ENCODE data around the gene TOP3B.

DNA sequence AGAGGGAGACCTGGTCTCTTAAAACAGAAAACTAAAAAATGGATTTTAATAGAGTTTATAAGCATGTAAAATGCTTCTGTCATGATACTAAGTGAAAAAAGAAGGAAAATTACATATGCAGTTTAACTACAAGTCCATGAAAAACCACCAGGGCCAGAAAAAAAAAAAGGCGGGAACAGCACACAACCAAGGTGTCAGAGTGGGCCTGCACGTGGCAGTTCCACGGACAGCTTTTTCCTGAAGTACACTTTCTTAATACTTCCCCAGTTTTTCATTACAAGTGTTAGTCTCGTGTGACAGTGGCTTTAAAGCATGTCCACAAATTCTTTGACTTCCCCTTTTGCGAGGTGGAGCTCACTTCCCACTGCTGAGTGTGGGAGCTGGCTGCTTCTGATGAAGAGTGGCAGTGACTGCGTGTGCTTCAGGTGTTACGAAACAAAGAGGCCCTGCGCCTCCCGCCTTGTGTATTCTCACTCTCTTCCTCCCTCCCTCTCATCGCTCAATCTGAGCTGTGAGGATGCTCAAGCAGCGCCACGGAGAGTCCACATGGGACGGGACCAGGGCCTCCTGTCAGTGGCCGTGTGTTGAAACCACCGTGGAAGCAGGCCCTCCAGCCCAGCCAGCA lies 46.3 kb downstream of the TOP3B start:
- TF ChIP-seq, protein P1, sequence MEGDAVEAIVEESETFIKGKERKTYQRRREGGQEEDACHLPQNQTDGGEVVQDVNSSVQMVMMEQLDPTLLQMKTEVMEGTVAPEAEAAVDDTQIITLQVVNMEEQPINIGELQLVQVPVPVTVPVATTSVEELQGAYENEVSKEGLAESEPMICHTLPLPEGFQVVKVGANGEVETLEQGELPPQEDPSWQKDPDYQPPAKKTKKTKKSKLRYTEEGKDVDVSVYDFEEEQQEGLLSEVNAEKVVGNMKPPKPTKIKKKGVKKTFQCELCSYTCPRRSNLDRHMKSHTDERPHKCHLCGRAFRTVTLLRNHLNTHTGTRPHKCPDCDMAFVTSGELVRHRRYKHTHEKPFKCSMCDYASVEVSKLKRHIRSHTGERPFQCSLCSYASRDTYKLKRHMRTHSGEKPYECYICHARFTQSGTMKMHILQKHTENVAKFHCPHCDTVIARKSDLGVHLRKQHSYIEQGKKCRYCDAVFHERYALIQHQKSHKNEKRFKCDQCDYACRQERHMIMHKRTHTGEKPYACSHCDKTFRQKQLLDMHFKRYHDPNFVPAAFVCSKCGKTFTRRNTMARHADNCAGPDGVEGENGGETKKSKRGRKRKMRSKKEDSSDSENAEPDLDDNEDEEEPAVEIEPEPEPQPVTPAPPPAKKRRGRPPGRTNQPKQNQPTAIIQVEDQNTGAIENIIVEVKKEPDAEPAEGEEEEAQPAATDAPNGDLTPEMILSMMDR (IDR thresholded peaks at IDR 0.05) = no peak
- TF ChIP-seq, protein P2, sequence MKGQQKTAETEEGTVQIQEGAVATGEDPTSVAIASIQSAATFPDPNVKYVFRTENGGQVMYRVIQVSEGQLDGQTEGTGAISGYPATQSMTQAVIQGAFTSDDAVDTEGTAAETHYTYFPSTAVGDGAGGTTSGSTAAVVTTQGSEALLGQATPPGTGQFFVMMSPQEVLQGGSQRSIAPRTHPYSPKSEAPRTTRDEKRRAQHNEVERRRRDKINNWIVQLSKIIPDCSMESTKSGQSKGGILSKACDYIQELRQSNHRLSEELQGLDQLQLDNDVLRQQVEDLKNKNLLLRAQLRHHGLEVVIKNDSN (CRISPR knock-in tag; IDR thresholded peaks at IDR 0.05) = no peak
- TF ChIP-seq SMAD3 (CRISPR knock-in tag; IDR thresholded peaks at IDR 0.05; ENCODE audit: borderline replicate concordance) (no peak), ETV6 (CRISPR knock-in tag; IDR thresholded peaks at IDR 0.05) (no peak), SP1 (CRISPR knock-in tag; conservative IDR thresholded peaks at IDR 0.05) (no peak), CREB1 (CRISPR knock-in tag; IDR thresholded peaks at IDR 0.05) (no peak)
- TF ChIP-seq, protein P3, sequence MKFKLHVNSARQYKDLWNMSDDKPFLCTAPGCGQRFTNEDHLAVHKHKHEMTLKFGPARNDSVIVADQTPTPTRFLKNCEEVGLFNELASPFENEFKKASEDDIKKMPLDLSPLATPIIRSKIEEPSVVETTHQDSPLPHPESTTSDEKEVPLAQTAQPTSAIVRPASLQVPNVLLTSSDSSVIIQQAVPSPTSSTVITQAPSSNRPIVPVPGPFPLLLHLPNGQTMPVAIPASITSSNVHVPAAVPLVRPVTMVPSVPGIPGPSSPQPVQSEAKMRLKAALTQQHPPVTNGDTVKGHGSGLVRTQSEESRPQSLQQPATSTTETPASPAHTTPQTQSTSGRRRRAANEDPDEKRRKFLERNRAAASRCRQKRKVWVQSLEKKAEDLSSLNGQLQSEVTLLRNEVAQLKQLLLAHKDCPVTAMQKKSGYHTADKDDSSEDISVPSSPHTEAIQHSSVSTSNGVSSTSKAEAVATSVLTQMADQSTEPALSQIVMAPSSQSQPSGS (CRISPR knock-in tag; IDR thresholded peaks at IDR 0.05; ENCODE audit: borderline replicate concordance, low read depth) = no peak
- TF ChIP-seq, protein P4, sequence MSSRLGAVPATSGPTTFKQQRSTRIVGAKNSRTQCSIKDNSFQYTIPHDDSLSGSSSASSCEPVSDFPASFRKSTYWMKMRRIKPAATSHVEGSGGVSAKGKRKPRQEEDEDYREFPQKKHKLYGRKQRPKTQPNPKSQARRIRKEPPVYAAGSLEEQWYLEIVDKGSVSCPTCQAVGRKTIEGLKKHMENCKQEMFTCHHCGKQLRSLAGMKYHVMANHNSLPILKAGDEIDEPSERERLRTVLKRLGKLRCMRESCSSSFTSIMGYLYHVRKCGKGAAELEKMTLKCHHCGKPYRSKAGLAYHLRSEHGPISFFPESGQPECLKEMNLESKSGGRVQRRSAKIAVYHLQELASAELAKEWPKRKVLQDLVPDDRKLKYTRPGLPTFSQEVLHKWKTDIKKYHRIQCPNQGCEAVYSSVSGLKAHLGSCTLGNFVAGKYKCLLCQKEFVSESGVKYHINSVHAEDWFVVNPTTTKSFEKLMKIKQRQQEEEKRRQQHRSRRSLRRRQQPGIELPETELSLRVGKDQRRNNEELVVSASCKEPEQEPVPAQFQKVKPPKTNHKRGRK (CRISPR knock-in tag; IDR thresholded peaks at IDR 0.05; ENCODE audit: borderline replicate concordance) = no peak
